HG03442 (cell line): ENCODE measurements around the gene ZNRF2.
"Not testable (repeated sequence)": the region's sequence is repeated elsewhere in the genome, so short reads cannot be mapped to it uniquely, and the experiment has no call there.

ENCODE experiments used
- ATAC-seq: cut with Tn5 transposase; IDR thresholded peaks from one replicate; pipeline ENCODE4 v1.9.1; 2021; ENCODE audit warnings: mild to moderate bottlenecking, moderate library complexity; ENCODE audit not compliant: unreplicated experiment

ZNRF2 gene

DNA sequence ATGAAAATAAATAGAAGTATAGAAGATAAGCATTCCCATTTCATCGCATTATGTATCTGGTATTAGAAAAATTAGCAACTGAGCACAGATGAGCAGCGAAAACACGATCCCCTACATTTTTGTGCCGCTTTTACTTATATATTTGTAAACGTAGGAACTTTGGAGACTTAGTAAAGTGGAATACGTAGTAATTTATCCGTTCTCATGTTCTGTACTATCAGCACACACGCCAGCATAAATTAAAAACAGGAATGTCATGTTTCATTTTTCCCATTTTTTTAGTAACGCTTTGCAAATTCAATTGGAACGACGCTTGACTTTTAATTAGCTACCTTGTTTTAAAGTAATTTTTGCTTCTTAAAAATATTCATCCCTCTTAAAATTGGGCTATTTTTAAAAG, 2.4 kb downstream of the ZNRF2 start:
- ATAC-seq = no peak

DNA sequence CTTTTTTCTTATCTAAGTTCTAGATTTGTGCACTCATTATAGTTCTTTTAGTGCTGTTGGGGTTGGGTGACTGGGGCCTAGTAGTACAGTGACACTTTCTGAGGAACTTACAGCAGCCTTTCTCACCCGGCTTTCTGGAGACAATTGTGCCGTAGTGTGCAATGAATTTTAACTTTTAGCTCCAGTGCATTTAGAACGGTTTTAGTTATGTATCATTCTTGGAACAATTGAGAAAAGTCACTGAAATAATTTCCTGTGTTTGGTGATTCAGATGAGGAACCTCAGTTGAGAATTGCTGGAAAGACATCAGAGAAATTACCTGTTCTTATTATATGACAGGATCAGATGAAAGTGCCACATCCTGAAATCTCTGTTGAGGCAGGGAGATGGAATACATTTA, 3.2 kb downstream of the ZNRF2 start:
- not testable (repeated sequence) for ATAC-seq

DNA sequence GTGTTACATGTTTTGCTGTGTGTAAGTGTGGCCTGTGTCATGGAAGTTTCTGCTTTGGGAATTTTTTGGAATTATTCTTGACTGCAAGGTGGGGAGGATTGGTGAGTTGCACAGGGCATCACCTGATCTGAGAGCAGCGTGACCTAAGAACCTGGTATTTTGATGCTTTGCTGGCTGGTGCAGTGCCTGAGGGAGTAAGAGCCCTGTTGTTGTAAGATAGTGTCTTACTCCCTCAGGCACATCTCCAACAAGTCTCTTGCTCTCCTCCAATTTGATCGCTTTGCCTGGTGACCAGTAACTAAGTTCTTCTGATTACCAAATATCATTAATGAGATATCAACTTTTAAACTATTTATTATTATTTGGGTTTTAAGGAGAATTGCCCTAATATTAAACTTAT, 5.2 kb downstream of the ZNRF2 start:
- ATAC-seq = not testable (repeated sequence)

DNA sequence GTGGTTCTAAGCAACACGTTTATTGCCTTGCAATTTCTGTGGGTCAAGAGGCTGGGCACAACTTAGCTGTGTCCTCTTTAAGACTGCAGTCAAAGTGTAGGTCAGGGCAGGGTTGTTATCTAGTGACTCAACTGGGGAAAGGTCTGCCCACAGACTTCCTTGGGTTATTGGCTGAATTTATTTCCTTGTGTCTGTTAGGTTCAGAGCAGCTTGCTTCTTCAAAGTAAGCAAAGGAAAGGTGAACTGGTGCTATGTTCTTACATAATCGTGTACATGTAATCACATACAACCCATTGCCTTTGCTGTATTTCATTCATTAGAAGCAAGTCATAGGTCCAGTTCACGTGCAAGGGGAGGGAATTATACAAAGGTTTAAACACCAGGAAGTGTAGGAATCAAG, 5.9 kb downstream of the ZNRF2 start:
- ATAC-seq = peak; percentile 51

DNA sequence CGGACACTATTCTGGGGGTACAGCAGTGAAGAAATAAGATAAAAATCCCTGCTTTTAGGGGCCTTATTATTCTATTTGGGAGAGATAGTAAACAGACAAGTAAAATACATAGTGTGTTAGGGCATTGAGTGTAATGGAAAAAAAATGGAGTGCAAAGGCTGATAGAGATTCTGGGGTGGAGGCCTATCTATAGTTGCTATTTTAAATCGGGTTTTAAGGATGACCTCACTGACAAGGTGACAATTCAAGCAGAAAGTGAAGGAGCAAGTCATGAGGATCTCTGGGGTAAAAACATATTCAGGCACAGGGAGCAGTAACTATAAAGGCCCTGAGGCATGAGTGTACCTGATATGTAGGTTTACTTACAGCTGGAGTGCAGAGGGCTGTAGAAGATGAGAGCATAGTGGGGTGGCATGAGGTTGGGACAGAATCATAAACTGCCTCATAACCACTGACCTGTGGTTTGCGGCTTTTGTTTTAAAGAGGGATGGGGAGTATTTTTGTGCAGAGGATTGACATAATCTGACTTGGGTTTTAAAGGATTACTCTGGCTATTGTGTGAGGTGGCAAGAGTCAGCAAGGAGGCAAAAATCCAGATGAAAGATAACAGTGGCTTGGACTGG, 8.1 kb downstream of the ZNRF2 start:
- ATAC-seq = not testable (repeated sequence)

DNA sequence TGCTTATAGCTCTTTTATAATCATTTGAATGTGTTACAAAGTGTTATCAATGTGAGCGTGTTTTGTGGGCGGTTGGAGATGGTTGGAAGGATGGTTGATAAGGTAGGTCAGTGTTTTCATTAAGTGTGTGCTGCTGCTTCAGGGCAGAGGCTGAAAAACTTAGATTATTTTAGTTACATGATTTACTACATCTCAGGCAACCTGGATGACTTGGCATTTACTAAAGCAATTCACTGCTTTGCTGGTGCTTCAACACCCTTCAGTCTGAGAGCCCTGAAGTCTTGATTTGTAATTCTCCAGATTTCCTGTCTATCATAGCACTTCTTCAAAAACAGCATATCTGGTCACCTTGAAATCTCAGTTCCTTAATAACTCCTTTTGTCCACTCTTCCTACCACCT, 11.9 kb downstream of the ZNRF2 start:
- ATAC-seq = not testable (repeated sequence)

DNA sequence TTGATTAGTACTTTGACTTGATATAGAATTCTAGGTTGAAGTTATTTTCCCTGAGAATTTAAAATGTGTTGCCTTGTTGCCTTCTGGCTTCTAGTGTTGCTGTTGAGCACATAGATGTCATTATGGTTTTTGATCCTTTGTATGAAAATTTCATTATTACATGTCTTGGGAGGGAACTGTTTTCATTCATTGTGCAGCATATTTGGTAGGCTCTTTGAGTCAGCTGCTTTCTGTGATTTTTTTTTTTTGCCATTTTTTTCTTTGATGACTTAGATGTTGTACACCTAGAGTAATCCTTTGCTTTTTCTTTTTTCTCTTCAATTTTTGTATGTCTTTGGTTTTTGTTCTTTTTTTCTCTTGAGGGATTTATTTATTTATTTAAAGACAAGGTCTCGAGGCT, 13.1 kb downstream of the ZNRF2 start:
- not testable (repeated sequence) for ATAC-seq

DNA sequence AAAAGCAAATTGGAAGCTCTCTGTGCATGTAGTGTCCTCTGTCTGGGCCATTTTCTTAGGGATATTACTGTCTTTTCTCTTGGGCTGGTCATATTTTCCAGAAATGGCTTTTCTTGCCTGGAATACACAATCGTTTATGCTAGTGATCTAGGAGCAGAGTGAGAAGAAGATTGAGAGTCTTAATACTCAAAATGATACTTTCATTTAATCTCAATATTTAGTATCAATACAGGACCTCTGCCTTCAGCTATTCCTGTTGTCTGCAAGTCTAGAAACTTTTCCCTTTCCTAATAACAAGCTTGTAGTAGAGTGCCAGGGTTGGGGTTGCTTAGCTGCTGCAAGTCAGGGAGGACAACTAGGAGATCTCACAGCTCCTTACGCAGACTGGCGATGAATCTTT, 14.0 kb downstream of the ZNRF2 start:
- not testable (repeated sequence) for ATAC-seq

DNA sequence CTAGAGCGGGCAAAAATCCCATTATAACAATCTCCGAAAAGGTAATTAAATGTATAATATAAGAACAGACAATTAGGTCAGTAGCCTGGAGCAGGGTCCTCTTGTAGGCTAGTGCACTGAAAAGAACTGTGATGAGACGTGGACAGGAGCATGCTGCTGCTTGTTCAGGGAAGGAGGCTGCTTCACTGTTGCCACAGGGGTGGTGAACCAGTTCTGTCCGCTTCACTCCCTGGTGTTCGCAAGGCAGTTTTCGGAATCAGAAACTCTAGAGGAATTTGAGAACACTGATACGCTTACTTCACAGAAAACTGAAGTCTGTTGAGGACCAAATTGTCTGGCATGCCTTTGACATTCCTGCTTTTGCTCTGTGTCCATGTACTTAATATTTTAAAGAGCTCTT, 17.4 kb downstream of the ZNRF2 start:
- no peak for ATAC-seq

DNA sequence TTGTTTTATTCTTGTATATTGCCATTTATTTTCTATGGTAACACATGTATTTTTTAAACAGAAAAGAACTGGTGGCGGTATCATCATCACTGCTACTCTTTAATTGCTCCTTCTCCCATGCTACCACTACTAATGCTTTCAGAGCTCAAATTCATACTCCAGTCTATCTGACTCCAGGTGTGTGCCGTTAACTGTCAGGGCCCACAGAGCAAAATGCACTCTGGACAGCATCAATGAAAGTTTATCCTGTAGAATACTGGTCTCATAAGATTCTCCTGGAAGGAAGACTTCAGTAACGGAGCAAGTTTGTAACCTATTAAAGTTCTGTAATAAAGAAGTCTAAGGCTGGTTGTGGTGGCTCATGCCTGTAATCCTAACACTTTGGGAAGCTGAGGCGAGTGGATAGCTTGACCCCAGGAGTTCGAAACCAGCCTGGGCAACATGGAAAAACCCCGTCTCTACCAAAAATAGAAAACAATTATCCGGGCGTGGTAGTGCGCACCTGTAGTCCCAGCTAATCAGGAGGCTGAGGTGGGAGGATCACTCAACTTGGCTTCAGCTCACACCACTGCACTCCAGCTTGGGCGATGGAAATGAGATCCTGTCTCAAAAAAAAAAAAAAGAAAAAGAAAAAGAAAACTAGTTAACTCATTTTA, 18.4 kb downstream of the ZNRF2 start:
- peak; percentile 15 for ATAC-seq

DNA sequence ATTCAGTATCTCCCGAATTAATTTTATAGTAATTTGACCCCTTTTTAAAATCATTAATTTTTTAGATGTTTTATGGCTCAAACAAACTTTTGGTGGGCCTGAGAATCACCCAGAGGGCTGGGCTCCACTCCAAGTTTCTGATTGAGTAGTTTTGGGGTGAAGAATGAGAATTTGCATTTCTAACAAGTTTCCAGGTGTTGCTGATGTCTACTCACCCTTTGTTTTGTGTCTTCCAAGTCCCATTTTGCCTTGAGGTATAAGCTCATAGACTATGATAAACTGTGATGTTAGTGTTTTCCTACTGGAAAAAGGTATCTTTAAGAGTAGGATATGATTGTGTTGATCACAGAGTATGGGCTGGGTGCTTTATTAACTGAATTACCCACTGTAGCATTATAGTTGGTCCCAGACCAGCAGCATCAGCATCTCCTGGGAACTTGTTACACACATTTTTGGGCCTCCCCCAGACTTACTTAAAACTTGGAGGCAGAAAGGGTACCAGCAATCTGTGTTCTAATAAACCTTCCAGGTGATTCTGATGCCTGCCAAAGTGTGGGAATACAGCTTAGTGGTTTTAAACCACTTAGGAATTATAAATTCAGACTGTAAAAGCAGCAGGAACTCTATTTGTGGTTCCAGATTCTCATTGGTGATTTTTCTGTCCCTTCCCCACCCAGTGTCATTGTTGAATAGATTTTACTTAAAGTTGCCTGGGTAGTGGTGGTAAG, 19.1 kb downstream of the ZNRF2 start:
- peak; percentile 55 for ATAC-seq

DNA sequence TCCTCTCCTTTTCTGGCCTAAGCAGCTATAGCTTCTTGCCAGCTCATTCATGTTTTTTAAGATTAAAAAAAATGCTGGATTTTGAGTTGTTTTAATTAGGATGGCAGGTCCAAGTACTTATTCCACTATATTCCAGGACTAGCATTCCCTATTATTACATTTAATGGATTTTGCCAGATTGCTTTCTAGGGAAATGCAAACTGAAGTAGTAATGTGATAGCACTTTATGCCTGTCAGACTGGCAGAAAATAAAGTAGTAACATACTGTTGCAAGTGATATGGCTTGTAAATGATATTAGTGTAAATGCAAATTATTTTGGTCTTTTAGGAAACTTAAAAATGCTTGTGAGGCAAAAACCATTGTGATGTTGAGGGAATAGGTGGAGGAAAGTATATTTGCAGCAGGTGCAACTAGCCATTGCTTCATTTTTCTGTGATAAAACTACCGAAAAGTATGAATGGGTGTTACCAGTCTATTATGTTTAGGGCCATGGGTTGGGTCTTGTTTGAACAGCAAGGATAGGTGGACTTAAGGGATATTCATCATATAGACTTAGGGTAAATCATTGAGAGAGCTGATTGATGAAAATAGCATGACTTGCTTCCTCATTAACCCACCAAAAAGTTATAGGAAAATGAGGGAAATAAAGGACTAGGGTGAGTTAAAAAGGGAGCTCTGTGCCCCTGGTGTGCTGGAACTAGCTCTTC, 19.9 kb downstream of the ZNRF2 start:
- no peak for ATAC-seq

DNA sequence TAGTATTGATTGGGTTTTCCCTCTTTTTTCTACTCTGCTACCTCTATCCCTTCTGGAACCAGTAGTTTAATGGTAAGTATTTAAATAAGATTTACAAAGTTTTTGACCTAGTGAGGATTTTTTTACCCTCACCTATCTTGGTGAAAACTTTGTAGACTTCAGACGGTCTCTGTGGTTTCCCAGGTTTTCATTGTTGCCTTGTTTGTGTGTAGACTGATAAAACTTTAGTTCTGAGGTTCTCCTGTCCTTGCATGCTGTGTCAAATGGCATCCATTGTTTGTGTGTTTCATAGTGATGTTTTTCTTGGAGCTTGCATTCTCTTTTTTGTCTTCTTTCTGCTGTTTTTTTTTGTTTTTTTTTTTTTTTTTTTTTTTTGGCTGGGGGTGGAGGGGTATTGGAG, 22.6 kb downstream of the ZNRF2 start:
- no peak for ATAC-seq

DNA sequence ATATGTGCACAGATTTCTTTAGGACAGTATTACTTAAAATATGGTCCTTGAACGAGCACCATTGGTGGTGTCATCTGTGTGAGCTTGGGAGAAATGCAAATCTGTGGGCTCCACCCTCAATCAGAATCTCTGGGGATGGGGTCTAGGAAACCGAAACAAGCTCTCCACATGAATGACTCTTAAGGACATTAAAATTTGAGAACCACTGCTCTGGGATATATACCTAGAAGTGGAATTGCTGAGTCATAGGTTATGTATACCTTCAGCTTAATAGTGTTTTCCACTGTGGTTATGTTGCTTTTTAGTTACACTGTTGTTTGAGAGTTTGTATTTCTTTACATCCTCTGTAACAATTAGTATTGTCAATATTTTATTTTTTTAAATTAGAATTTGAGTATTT, 24.0 kb downstream of the ZNRF2 start:
- no peak for ATAC-seq

DNA sequence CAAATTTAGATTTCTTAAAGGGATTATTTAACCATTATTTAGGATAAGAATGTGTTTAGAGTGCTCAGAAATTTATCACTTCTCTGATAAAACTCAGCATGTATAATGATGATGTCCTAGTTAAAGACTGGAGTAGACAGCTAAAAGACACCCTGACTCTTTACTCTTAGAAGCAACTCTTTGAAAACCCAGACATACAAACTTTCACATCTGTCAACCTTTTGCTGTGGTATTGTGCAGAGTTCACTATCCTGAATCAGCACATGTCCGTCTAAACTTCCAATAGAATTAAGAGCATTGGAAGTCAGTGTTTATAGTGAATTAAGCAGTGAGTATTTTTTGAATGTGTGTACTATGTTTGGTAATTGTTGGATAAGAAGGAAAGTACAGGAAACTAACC, 24.9 kb downstream of the ZNRF2 start:
- no peak for ATAC-seq

DNA sequence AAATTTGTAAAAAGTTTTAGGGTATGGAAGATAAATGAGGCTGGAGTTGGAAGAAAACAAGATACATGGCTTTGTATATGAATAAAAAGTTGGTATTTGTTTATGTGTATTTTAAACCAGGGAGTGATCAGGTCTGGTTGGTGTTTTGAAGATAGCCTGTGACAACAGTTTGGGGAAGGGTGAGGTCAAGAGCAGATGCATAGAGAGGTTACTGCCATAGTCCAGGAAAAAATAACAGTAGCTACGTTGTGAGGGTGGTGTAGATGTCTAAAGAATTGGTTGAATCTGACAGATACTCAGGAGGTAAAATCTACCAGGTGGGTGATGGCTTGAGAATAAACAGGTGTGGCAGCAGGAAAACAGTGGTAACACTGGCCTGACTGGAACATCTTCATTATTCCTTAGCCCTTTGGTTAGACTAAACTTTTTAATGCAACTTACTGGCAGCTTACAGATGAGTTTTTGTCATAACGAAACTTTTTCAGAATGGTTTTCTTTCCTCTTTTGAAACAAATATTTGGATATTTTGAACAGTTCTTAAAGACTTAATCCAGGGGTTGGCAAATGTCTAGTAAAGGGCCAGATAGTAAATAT, 25.5 kb downstream of the ZNRF2 start:
- no peak for ATAC-seq

DNA sequence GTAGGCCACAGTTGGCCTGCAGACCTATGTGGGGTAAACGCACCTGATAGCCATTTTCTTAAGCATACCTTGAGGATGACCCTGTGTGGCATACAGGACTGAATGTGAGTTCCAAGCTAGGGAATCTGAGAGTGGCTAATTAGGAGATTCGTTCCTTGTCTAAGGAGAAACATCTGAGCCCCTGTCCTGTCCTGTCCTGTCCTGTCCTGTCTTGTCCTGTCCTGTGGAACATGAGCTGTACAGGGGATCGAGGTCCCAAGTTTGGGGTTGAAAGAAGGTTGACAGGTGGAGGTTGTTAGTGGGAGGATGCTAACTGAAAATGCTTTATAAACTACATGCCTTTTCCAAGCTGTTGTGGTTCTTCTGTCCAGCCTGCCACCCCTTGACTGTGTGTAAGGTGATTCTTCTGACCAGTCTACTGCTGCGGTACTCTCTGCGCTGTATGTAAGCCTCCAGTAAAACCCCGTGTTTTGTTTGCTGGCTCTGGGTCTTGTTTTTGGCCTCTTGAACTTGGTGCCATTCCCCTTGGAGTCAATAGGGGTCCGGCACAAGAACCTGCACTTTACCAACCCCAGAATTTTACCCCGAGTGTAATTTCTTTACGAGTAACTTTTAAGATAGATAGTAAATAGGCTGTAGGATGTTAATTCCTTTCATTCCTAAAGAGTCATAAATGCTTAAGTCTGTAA, 26.4 kb downstream of the ZNRF2 start:
- no peak for ATAC-seq

DNA sequence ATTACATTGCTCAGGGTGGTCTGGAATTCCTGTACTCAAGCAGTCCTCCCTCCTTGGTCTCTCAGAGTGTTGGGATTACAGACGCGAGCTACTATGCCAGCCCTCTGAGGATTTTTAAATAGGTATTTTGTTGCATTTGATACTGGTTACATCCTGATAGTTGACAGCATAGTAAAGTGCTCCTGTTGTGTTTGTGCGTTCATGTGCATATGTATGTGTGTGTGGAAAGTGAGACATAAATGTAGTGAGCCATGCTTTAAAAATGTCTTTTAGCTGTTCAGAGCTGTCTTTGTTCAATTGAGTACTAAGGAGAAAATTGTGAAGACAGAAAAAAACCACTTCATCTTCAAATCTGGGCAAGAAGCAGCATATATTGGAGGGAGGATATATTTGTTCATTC, 27.8 kb downstream of the ZNRF2 start:
- no peak for ATAC-seq

DNA sequence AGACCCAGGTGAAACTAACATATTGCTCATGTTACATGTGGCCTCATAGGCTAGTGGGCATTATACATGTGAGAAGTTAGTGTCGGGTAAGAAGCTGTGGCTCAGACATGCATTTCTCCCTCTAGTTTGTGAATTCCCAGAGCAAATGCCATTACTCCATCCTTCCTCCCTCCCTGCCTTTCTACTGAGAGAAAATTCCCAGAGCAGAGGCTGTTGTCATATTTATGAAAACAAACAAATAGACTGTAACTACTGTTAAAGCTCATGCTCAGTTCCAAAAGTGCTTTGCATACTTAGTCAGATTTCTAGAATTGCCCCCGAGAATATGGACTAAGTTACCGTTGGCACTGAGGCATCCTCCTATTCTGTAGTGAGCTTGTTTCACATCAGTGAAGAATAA, 29.0 kb downstream of the ZNRF2 start:
- ATAC-seq = no peak

DNA sequence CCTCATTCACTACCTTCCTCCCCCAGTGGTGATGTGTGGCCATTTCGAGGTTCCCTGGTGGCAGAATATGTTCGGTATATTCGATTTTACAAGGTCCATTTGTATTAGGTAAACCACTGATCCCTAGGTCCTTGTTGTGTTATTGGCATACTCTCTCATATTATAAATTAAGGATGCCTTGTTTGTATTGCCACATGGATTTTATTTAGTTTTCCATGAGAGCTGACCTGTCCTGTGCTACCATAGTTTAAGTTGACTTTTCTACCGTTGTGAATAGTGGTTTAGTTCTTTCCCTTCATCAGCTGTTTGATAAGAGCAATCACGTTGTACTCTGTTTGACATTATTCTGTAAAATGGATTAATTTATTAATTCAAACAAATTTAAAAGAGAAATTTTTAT, 29.4 kb downstream of the ZNRF2 start:
- ATAC-seq = no peak

DNA sequence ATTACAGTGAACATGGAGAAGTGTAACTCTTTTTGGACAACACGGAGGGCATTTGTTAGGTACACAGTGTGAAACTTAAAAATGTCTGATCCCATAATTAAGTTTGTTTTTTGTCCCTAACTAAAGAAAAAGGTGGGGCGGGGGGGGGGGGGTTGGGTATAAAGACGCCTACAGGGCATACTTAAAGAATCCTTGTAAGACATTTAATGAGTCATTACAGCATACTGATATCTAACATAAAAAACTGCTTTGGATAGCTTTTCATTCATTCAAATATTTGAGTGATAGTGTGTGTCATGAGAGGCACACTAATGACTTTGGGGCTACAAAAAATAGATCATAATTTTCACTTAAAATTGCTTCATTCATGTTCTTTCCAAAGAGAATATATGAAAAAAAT, 31.2 kb downstream of the ZNRF2 start:
- no peak for ATAC-seq
